Activated T-helper 2 cell treated with anti-CD3 and anti-CD28 coated beads, Interferon-gamma antibody, Interleukin-2, Interleukin-4, amounts not matched to agents 10 μg/mL and 5 μg/mL and 100 μg/mL, durations not matched to agents 14 hours and 24 hours and 36 hours (primary cell): Measurements from ENCODE around the gene THSD8. TPM values are rescaled to one million over a fixed set of nuclear protein-coding genes. Genes with fewer than 3 reads are reported as not detected.

Experiments
- DNase-seq: peaks from one replicate; pipeline ENCODE4 v3.0.0; 2021; ENCODE audit warnings: low spot score
- H3K27ac Mint-ChIP-seq: one replicate; pipeline ENCODE4 v1.8.0; 2021; ENCODE audit warnings: mixed read lengths
- H3K27me3 Mint-ChIP-seq: one replicate; pipeline ENCODE4 v1.8.0; 2021; ENCODE audit warnings: low read depth, mixed read lengths
- H3K36me3 Mint-ChIP-seq: one replicate; pipeline ENCODE4 v1.8.0; 2021; ENCODE audit warnings: low read depth, mixed read lengths
- H3K4me1 Mint-ChIP-seq: one replicate; pipeline ENCODE4 v1.8.0; 2021; ENCODE audit warnings: low read depth, mixed read lengths
- H3K4me3 Mint-ChIP-seq: one replicate; pipeline ENCODE4 v1.8.0; 2021; ENCODE audit warnings: low read depth, mild to moderate bottlenecking, moderate library complexity, mixed read lengths
- H3K9me3 Mint-ChIP-seq: one replicate; pipeline ENCODE4 v1.8.0; 2021; ENCODE audit warnings: mixed read lengths
- intact Hi-C: fragments of 100-400 bp; cut with micrococcal nuclease; formaldehyde crosslinking; loops from one replicate; pipeline ENCODE4 v1.15.1; 2023
- total RNA-seq: library from RNA; stranded (reverse); gene quantifications from 2 replicates; pipeline ENCODE4 v1.2.3, GENCODE V29; 2022

Gene THSD8
- total RNA-seq, 1 donor from 2014 or later = 28.6 TPM

- Mint-ChIP-seq H3K4me3 (no peak overlapping the region), H3K9me3 (no peaks in the 10 kb centered on the region)
Observed at GRCh38 chr19:12784394-12784870, 17.4 kb upstream of the THSD8 start.

GRCh38 chr19:12784871-12785430, 16.9 kb upstream of the THSD8 start:
- no peak overlapping the region for H3K4me3 Mint-ChIP-seq
- H3K36me3 Mint-ChIP-seq = no peaks in the 10 kb centered on the region
- intact Hi-C loops = no loop called here
- no peak for DNase-seq
- H3K4me1 Mint-ChIP-seq = peaks cover 20% of the 10 kb centered on the region
- H3K9me3 Mint-ChIP-seq = no peaks in the 10 kb centered on the region
- no peak overlapping the region for H3K27ac Mint-ChIP-seq
- H3K27me3 Mint-ChIP-seq = no peaks in the 10 kb centered on the region

More at GRCh38 chr19:12784394-12784870, 17.4 kb upstream of the THSD8 start:
- peaks cover 21% of the 10 kb centered on the region for H3K4me1 Mint-ChIP-seq
- H3K27me3 Mint-ChIP-seq = no peaks in the 10 kb centered on the region
- no peak for DNase-seq
- intact Hi-C loops = no loop called here
- no peaks in the 10 kb centered on the region for H3K36me3 Mint-ChIP-seq
- no peak overlapping the region for H3K27ac Mint-ChIP-seq

- intact Hi-C loops = no loop called here
- Mint-ChIP-seq H3K36me3 (no peaks in the 10 kb centered on the region), H3K27ac (no peak overlapping the region), H3K9me3 (no peaks in the 10 kb centered on the region), H3K4me3 (no peak overlapping the region), H3K4me1 (peaks cover 23% of the 10 kb centered on the region), H3K27me3 (no peaks in the 10 kb centered on the region)
- DNase-seq = no peak
Observed at GRCh38 chr19:12785431-12786031, 16.3 kb upstream of the THSD8 start.

GRCh38 chr19:12786141-12786870, 15.6 kb upstream of the THSD8 start:
- intact Hi-C loops = no loop called here
- H3K27me3 Mint-ChIP-seq = no peaks in the 10 kb centered on the region
- no peak for DNase-seq
- H3K9me3 Mint-ChIP-seq = no peaks in the 10 kb centered on the region
- H3K4me3 Mint-ChIP-seq = no peak overlapping the region
- H3K36me3 Mint-ChIP-seq = no peaks in the 10 kb centered on the region
- peak overlapping the region; percentile 44 for H3K27ac Mint-ChIP-seq
- peaks cover 27% of the 10 kb centered on the region for H3K4me1 Mint-ChIP-seq

- DNase-seq = no peak
- intact Hi-C loops = no loop called here
- H3K4me3 Mint-ChIP-seq = no peak overlapping the region
- peaks cover 4% of the 10 kb centered on the region for H3K36me3 Mint-ChIP-seq
- H3K4me1 Mint-ChIP-seq = peaks cover 23% of the 10 kb centered on the region
- H3K9me3 Mint-ChIP-seq = no peaks in the 10 kb centered on the region
- peak overlapping the region; percentile 44 for H3K27ac Mint-ChIP-seq
- H3K27me3 Mint-ChIP-seq = no peaks in the 10 kb centered on the region
Observed at GRCh38 chr19:12786952-12787351, 14.9 kb upstream of the THSD8 start.

- intact Hi-C loops = no loop called here
- Mint-ChIP-seq H3K4me3 (no peak overlapping the region), H3K36me3 (peaks cover 9% of the 10 kb centered on the region), H3K4me1 (peaks cover 20% of the 10 kb centered on the region), H3K9me3 (no peaks in the 10 kb centered on the region), H3K27ac (peak overlapping the region; percentile 15), H3K27me3 (no peaks in the 10 kb centered on the region)
- no peak for DNase-seq
Observed at GRCh38 chr19:12787458-12787857, 14.4 kb upstream of the THSD8 start.

GRCh38 chr19:12788042-12788681, 13.7 kb upstream of the THSD8 start:
- H3K36me3 Mint-ChIP-seq = peaks cover 16% of the 10 kb centered on the region
- H3K4me1 Mint-ChIP-seq = peaks cover 20% of the 10 kb centered on the region
- H3K27me3 Mint-ChIP-seq = no peaks in the 10 kb centered on the region
- intact Hi-C loops = no loop called here
- H3K9me3 Mint-ChIP-seq = no peaks in the 10 kb centered on the region
- H3K4me3 Mint-ChIP-seq = peak overlapping the region; percentile 88
- no peak for DNase-seq
- peak overlapping the region; percentile 94 for H3K27ac Mint-ChIP-seq

GRCh38 chr19:12788682-12789097, 13.2 kb upstream of the THSD8 start:
- H3K27ac Mint-ChIP-seq = peak overlapping the region; percentile 94
- no peak for DNase-seq
- H3K9me3 Mint-ChIP-seq = no peaks in the 10 kb centered on the region
- no peaks in the 10 kb centered on the region for H3K27me3 Mint-ChIP-seq
- peak overlapping the region; percentile 88 for H3K4me3 Mint-ChIP-seq
- intact Hi-C loops = no loop called here
- H3K4me1 Mint-ChIP-seq = peaks cover 17% of the 10 kb centered on the region
- peaks cover 19% of the 10 kb centered on the region for H3K36me3 Mint-ChIP-seq

GRCh38 chr19:12789098-12789903, 12.6 kb upstream of the THSD8 start:
- peaks cover 20% of the 10 kb centered on the region for H3K4me1 Mint-ChIP-seq
- peak overlapping the region; percentile 88 for H3K4me3 Mint-ChIP-seq
- peak overlapping the region; percentile 94 for H3K27ac Mint-ChIP-seq
- DNase-seq = no peak
- intact Hi-C loops = no loop called here
- no peaks in the 10 kb centered on the region for H3K9me3 Mint-ChIP-seq
- no peaks in the 10 kb centered on the region for H3K27me3 Mint-ChIP-seq
- H3K36me3 Mint-ChIP-seq = peaks cover 19% of the 10 kb centered on the region

- intact Hi-C loops = loop anchor here (2.0 to 5.0 kb wide), 5 partner anchors 58 to 1047 kb away; partner anchors contain the start of genes CALR, DHPS and TRIR
- peak; percentile 95 for DNase-seq
- no peaks in the 10 kb centered on the region for H3K27me3 Mint-ChIP-seq
- H3K9me3 Mint-ChIP-seq = no peaks in the 10 kb centered on the region
- peaks cover 19% of the 10 kb centered on the region for H3K36me3 Mint-ChIP-seq
- H3K4me1 Mint-ChIP-seq = peaks cover 24% of the 10 kb centered on the region
- peak overlapping the region; percentile 95 for H3K4me3 Mint-ChIP-seq
- peak overlapping the region; percentile 93 for H3K27ac Mint-ChIP-seq
Observed at GRCh38 chr19:12789904-12790619, 11.8 kb upstream of the THSD8 start.

- Mint-ChIP-seq H3K36me3 (peaks cover 19% of the 10 kb centered on the region), H3K27me3 (no peaks in the 10 kb centered on the region), H3K4me1 (peaks cover 26% of the 10 kb centered on the region), H3K4me3 (peak overlapping the region; percentile 95), H3K27ac (peak overlapping the region; percentile 93), H3K9me3 (no peaks in the 10 kb centered on the region)
- intact Hi-C loops = loop anchor here (1.0 to 5.0 kb wide), 6 partner anchors 8 to 1047 kb away; partner anchors contain the start of genes CALR, DHPS and TRIR
- no peak for DNase-seq
Observed at GRCh38 chr19:12790628-12791344, 11.1 kb upstream of the THSD8 start.
